ENCODE measurements around the gene GNB1L.

GRCh38 chr22:19892257-19892879 lies 37.7 kb upstream of the GNB1L start:
- TF ChIP-seq CTCF (IDR thresholded peaks at IDR 0.05) (no peak), POLR2A (IDR thresholded peaks at IDR 0.05) (no peak)
